NCI-H2227 treated with DMSO at 0.1 percent for 48 hours (cell line): ENCODE data around the gene KCNMA1.

Experiments
- DNase-seq: peaks from one replicate; lab custom pipeline; 2025; lab: John Stamatoyannopoulos, UW

Gene KCNMA1

GRCh38 chr10:77079592-77080300 lies 557.9 kb downstream of the KCNMA1 start:
- no peak for DNase-seq

- no peak for DNase-seq
These were observed 560.2 kb downstream of the KCNMA1 start for GRCh38 chr10:77077316-77077945.

- no peak for DNase-seq
These were observed 561.7 kb downstream of the KCNMA1 start for GRCh38 chr10:77075926-77076325.

- no peak for DNase-seq
These were observed 563.4 kb downstream of the KCNMA1 start for GRCh38 chr10:77074104-77074624.

GRCh38 chr10:77073663-77073960 lies 564.0 kb downstream of the KCNMA1 start:
- no peak for DNase-seq

- DNase-seq: no peak
These were observed 564.6 kb downstream of the KCNMA1 start for GRCh38 chr10:77072836-77073662.

- DNase-seq: no peak
These were observed 565.2 kb downstream of the KCNMA1 start for GRCh38 chr10:77072361-77072835.

GRCh38 chr10:77071956-77072355 lies 565.7 kb downstream of the KCNMA1 start:
- no peak for DNase-seq

- no peak for DNase-seq
These were observed 566.6 kb downstream of the KCNMA1 start for GRCh38 chr10:77071001-77071511.

- no peak for DNase-seq
These were observed 567.3 kb downstream of the KCNMA1 start for GRCh38 chr10:77070346-77070745.

GRCh38 chr10:77068969-77069368 lies 568.6 kb downstream of the KCNMA1 start:
- no peak for DNase-seq

GRCh38 chr10:77068272-77068671 lies 569.3 kb downstream of the KCNMA1 start:
- DNase-seq: no peak

GRCh38 chr10:77062381-77062780 lies 575.2 kb downstream of the KCNMA1 start:
- no peak for DNase-seq

GRCh38 chr10:77060913-77061312 lies 576.7 kb downstream of the KCNMA1 start:
- DNase-seq: no peak

- no peak for DNase-seq
These were observed 581.0 kb downstream of the KCNMA1 start for GRCh38 chr10:77056650-77057049.

- no peak for DNase-seq
These were observed 585.0 kb downstream of the KCNMA1 start for GRCh38 chr10:77052593-77052992.

- DNase-seq: no peak
These were observed 585.8 kb downstream of the KCNMA1 start for GRCh38 chr10:77051837-77052236.

GRCh38 chr10:77049896-77050295 lies 587.7 kb downstream of the KCNMA1 start:
- DNase-seq: no peak

GRCh38 chr10:77049146-77049545 lies 588.5 kb downstream of the KCNMA1 start:
- DNase-seq: no peak

- no peak for DNase-seq
These were observed 592.5 kb downstream of the KCNMA1 start for GRCh38 chr10:77045085-77045484.

GRCh38 chr10:77043420-77043763 lies 594.2 kb downstream of the KCNMA1 start:
- DNase-seq: no peak

- DNase-seq: no peak
These were observed 594.7 kb downstream of the KCNMA1 start for GRCh38 chr10:77042706-77043419.
